ENCODE results near the gene CYB561D1. TPM values are rescaled to one million over a fixed set of nuclear protein-coding genes. Genes with fewer than 3 reads are reported as not detected.

CYB561D1 gene
- total RNA-seq, 2 donors from 2014 or later: 9.5 to 16.5 TPM

DNA sequence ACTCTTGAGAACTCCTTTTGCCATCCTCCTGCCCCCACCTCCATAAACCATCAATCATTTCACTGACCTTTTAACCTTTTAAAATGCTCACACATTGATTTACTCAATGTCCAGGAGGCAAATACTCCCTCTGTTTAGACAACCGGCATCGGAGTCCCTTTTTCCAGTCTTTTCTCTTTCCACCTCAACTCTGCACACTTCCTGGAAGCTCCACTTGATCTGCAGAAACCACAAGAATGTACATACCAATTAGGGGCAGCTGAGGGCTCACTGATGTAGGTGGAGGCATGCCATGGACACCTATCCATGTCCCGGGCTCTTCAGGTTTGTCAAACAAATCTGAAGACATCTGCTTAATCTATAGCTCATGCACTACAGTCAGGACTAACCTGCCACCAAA, 21.0 kb downstream of the CYB561D1 start:
- peaks cover 6 to 7% of the 10 kb centered on the region in 2 donors for H3K4me1 ChIP-seq (ENCODE audit: control insufficient read depth in 1 of 2, low read depth in 2 of 2)
- ATAC-seq (ENCODE audit: insufficient number of reproducible peaks, low FRiP score, low read depth) (no peak), DNase-seq (ENCODE audit: low spot score) (no peak)
- no peak overlapping the region for H3K4me3 ChIP-seq
- H3K27ac ChIP-seq: no peak overlapping the region
- H3K9me3 ChIP-seq: no peaks in the 10 kb centered on the region
- TF ChIP-seq, protein P1, sequence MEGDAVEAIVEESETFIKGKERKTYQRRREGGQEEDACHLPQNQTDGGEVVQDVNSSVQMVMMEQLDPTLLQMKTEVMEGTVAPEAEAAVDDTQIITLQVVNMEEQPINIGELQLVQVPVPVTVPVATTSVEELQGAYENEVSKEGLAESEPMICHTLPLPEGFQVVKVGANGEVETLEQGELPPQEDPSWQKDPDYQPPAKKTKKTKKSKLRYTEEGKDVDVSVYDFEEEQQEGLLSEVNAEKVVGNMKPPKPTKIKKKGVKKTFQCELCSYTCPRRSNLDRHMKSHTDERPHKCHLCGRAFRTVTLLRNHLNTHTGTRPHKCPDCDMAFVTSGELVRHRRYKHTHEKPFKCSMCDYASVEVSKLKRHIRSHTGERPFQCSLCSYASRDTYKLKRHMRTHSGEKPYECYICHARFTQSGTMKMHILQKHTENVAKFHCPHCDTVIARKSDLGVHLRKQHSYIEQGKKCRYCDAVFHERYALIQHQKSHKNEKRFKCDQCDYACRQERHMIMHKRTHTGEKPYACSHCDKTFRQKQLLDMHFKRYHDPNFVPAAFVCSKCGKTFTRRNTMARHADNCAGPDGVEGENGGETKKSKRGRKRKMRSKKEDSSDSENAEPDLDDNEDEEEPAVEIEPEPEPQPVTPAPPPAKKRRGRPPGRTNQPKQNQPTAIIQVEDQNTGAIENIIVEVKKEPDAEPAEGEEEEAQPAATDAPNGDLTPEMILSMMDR (IDR thresholded peaks at IDR 0.05): no peak
- no peaks in the 10 kb centered on the region for H3K27me3 ChIP-seq (replicated peaks; ENCODE audit: insufficient read depth)
- no peaks in the 10 kb centered on the region for H3K36me3 ChIP-seq

GRCh38 chr1:109516872-109517271, 23.0 kb downstream of the CYB561D1 start:
- Histone ChIP-seq H3K4me1 (ENCODE audit: control insufficient read depth in 1 of 2, low read depth in 2 of 2) (no peaks in the 10 kb centered on the region), H3K36me3 (no peaks in the 10 kb centered on the region), H3K9me3 (no peaks in the 10 kb centered on the region), H3K27me3 (replicated peaks; ENCODE audit: insufficient read depth) (no peaks in the 10 kb centered on the region), H3K27ac (no peak overlapping the region), H3K4me3 (no peak overlapping the region)
- no peak for ATAC-seq (ENCODE audit: insufficient number of reproducible peaks, low FRiP score, low read depth)
- TF ChIP-seq, protein P1 (IDR thresholded peaks at IDR 0.05): no peak
- no peak for DNase-seq (ENCODE audit: low spot score)

GRCh38 chr1:109517337-109517736, 23.4 kb downstream of the CYB561D1 start:
- DNase-seq (ENCODE audit: low spot score) (no peak), ATAC-seq (ENCODE audit: insufficient number of reproducible peaks, low FRiP score, low read depth) (no peak)
- TF ChIP-seq, protein P1 (IDR thresholded peaks at IDR 0.05): no peak
- Histone ChIP-seq H3K4me3 (no peak overlapping the region), H3K36me3 (no peaks in the 10 kb centered on the region), H3K27ac (no peak overlapping the region), H3K9me3 (no peaks in the 10 kb centered on the region), H3K27me3 (replicated peaks; ENCODE audit: insufficient read depth) (no peaks in the 10 kb centered on the region), H3K4me1 (ENCODE audit: control insufficient read depth in 1 of 2, low read depth in 2 of 2) (no peaks in the 10 kb centered on the region)

- ATAC-seq (ENCODE audit: insufficient number of reproducible peaks, low FRiP score, low read depth) (no peak), DNase-seq (ENCODE audit: low spot score) (no peak)
- Histone ChIP-seq H3K4me3 (no peak overlapping the region), H3K27ac (no peak overlapping the region), H3K27me3 (replicated peaks; ENCODE audit: insufficient read depth) (no peaks in the 10 kb centered on the region), H3K36me3 (no peaks in the 10 kb centered on the region), H3K9me3 (no peaks in the 10 kb centered on the region), H3K4me1 (ENCODE audit: control insufficient read depth in 1 of 2, low read depth in 2 of 2) (no peaks in the 10 kb centered on the region)
- TF ChIP-seq, protein P1 (IDR thresholded peaks at IDR 0.05): no peak
These were observed 27.4 kb downstream of the CYB561D1 start for GRCh38 chr1:109521002-109521951.

DNA sequence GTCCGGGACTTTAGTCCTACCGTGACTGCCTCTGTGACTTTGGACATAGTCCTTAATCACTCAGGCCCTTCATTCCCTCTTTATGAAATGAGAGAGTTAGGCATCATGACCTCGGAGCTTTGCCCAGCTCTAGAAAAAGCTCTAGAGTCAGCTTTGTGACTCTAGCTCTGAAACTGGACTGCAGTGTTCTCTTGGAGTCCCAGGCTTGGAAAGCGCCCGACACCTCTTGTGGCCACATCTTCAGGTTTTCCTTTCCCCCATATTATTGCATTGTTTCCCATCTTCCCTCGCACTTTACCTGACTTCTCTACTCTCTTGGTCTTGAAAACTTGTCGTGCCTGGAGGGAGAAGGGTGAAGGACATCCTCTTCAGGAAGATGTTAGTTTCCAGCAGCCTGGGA, 28.1 kb downstream of the CYB561D1 start:
- H3K27me3 ChIP-seq (replicated peaks; ENCODE audit: insufficient read depth): no peaks in the 10 kb centered on the region
- TF ChIP-seq, protein P1 (IDR thresholded peaks at IDR 0.05): no peak
- no peaks in the 10 kb centered on the region for H3K4me1 ChIP-seq (ENCODE audit: control insufficient read depth in 1 of 2, low read depth in 2 of 2)
- no peak overlapping the region for H3K4me3 ChIP-seq
- no peaks in the 10 kb centered on the region for H3K36me3 ChIP-seq
- H3K27ac ChIP-seq: no peak overlapping the region
- H3K9me3 ChIP-seq: no peaks in the 10 kb centered on the region
- no peak for ATAC-seq (ENCODE audit: insufficient number of reproducible peaks, low FRiP score, low read depth)
- no peak for DNase-seq (ENCODE audit: low spot score)

Measured in thoracic aorta (tissue), 2 donors.